ENCODE measurements around the gene KIF2A.

DNA sequence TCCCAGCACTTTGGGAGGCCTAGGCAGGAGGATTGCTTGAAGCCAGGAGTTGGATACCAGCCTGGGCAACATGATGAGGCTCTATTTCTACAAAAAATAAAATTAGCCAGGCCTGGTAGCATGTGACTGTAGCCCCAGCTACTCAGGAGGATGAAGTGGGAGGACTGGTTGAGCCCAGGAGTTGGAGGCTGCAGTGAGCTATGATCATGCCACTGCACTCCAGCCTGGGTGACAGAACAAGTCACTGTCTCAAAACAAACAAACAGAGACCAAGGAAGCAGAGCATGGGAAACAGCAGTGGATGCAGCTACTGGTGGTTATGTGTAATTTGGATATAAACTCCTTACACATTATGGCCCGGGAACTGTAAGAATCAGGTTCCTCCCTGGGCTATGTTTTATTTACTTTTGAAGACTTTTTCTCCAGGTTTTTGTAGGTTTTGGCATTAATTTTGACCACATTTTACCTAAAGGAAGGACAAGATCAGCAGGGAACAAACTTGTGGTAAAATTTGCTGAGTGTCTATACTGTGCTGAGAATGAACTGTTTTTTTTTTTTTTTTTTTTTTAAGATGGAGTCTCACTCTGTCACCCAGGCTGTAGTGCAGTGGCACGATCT, 8.3 kb downstream of the KIF2A start:
- no peak for TF ChIP-seq REST (IDR thresholded peaks at IDR 0.05; ENCODE audit: insufficient read depth in 1 of 2, low read depth in 2 of 2, low read length in 2 of 2)
- TF ChIP-seq POLR2AphosphoS5 (IDR thresholded peaks at IDR 0.05; ENCODE audit: low read depth, low read length): no peak
